Measurements from ENCODE around the gene ADISSP. TPM values are rescaled to one million over a fixed set of nuclear protein-coding genes. Genes with fewer than 3 reads are reported as not detected.

The ADISSP gene
- total and polyA plus RNA-seq, 2 of the 13 experiments (the other 11 are each of a cell fraction or from before 2014, with no cell fraction given), result 38.3 to 90.6 TPM

- TF ChIP-seq, protein P1, sequence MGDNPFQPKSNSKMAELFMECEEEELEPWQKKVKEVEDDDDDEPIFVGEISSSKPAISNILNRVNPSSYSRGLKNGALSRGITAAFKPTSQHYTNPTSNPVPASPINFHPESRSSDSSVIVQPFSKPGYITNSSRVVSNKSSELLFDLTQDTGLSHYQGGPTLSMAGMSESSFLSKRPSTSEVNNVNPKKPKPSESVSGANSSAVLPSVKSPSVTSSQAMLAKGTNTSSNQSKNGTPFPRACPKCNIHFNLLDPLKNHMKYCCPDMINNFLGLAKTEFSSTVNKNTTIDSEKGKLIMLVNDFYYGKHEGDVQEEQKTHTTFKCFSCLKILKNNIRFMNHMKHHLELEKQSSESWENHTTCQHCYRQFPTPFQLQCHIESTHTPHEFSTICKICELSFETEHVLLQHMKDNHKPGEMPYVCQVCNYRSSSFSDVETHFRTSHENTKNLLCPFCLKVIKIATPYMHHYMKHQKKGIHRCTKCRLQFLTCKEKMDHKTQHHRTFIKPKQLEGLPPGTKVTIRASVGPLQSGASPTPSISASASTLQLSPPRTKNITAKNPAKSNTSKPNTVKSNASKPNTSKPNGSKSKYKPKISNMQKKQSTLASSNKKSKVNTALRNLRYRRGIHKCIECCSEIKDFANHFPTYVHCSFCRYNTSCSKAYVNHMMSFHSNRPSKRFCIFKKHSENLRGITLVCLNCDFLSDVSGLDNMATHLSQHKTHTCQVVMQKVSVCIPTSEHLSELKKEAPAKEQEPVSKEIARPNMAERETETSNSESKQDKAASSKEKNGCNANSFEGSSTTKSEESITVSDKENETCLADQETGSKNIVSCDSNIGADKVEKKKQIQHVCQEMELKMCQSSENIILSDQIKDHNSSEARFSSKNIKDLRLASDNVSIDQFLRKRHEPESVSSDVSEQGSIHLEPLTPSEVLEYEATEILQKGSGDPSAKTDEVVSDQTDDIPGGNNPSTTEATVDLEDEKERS (CRISPR knock-in tag; IDR thresholded peaks at IDR 0.05), result no peak
- TF ChIP-seq TP53 (CRISPR knock-in tag; conservative IDR thresholded peaks at IDR 0.05), result 0 out of 2 replicates have a peak, but pooled peaks have one; percentile 55
- no peak for TF ChIP-seq ATF5 (CRISPR knock-in tag; IDR thresholded peaks at IDR 0.05; ENCODE audit: low read depth)
- no peak for TF ChIP-seq ZNF841 (CRISPR knock-in tag; IDR thresholded peaks at IDR 0.05; ENCODE audit: borderline replicate concordance)
- no peak for TF ChIP-seq HDAC6 (IDR thresholded peaks at IDR 0.05; ENCODE audit: low read depth, low read length)
- no peak for TF ChIP-seq ATF7 (IDR thresholded peaks at IDR 0.05)
- no peak for TF ChIP-seq ATF7 (CRISPR knock-in tag; IDR thresholded peaks at IDR 0.05)
- no peak for TF ChIP-seq RBM39 (IDR thresholded peaks at IDR 0.05; ENCODE audit: low read depth, low read length, poor library complexity, severe bottlenecking)
- TF ChIP-seq ZNF17 (CRISPR knock-in tag; IDR thresholded peaks at IDR 0.05), result no peak
- peak; percentile 12; the same call in 1 of the 2 replicates for TF ChIP-seq PPARG (CRISPR knock-in tag; conservative IDR thresholded peaks at IDR 0.05)
- no peak for TF ChIP-seq ZNF512 (CRISPR knock-in tag; IDR thresholded peaks at IDR 0.05)
- TF ChIP-seq ASH2L (IDR thresholded peaks at IDR 0.05; ENCODE audit: insufficient read length, low read depth, low read length), result no peak
- TF ChIP-seq STAT5B (CRISPR knock-in tag; IDR thresholded peaks at IDR 0.05), result no peak
- TF ChIP-seq, protein P2, sequence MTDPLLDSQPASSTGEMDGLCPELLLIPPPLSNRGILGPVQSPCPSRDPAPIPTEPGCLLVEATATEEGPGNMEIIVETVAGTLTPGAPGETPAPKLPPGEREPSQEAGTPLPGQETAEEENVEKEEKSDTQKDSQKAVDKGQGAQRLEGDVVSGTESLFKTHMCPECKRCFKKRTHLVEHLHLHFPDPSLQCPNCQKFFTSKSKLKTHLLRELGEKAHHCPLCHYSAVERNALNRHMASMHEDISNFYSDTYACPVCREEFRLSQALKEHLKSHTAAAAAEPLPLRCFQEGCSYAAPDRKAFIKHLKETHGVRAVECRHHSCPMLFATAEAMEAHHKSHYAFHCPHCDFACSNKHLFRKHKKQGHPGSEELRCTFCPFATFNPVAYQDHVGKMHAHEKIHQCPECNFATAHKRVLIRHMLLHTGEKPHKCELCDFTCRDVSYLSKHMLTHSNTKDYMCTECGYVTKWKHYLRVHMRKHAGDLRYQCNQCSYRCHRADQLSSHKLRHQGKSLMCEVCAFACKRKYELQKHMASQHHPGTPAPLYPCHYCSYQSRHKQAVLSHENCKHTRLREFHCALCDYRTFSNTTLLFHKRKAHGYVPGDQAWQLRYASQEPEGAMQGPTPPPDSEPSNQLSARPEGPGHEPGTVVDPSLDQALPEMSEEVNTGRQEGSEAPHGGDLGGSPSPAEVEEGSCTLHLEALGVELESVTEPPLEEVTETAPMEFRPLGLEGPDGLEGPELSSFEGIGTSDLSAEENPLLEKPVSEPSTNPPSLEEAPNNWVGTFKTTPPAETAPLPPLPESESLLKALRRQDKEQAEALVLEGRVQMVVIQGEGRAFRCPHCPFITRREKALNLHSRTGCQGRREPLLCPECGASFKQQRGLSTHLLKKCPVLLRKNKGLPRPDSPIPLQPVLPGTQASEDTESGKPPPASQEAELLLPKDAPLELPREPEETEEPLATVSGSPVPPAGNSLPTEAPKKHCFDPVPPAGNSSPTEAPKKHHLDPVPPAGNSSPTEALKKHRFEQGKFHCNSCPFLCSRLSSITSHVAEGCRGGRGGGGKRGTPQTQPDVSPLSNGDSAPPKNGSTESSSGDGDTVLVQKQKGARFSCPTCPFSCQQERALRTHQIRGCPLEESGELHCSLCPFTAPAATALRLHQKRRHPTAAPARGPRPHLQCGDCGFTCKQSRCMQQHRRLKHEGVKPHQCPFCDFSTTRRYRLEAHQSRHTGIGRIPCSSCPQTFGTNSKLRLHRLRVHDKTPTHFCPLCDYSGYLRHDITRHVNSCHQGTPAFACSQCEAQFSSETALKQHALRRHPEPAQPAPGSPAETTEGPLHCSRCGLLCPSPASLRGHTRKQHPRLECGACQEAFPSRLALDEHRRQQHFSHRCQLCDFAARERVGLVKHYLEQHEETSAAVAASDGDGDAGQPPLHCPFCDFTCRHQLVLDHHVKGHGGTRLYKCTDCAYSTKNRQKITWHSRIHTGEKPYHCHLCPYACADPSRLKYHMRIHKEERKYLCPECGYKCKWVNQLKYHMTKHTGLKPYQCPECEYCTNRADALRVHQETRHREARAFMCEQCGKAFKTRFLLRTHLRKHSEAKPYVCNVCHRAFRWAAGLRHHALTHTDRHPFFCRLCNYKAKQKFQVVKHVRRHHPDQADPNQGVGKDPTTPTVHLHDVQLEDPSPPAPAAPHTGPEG (CRISPR knock-in tag; IDR thresholded peaks at IDR 0.05), result no peak
- no peak for TF ChIP-seq ZNF138 (CRISPR knock-in tag; IDR thresholded peaks at IDR 0.05; ENCODE audit: low read depth)
- TF ChIP-seq FOXK1 (CRISPR knock-in tag; IDR thresholded peaks at IDR 0.05; ENCODE audit: borderline replicate concordance, low read depth), result no peak
- no peak for TF ChIP-seq ZNF891 (CRISPR knock-in tag; IDR thresholded peaks at IDR 0.05)
- TF ChIP-seq ZNF709 (CRISPR knock-in tag; IDR thresholded peaks at IDR 0.05), result 0 out of 2 replicates have a peak, but pooled peaks have one; percentile 56
Observed at GRCh38 chr20:3781153-3781910, 13.8 kb upstream of the ADISSP start, which contains the start of gene SPEF1 (continued).

Data from HepG2 (cell line).